Adipose tissue (tissue), 3 donors: ENCODE measurements around the gene PLN. TPM values are rescaled to one million over a fixed set of nuclear protein-coding genes. Genes with fewer than 3 reads are reported as not detected.

Experiments
- H3K27ac ChIP-seq: one replicate; pipeline ENCODE4 v1.5.1; 2013; ENCODE audit warnings: low read depth, low read length
- WGBS, 3 donors: extraction: QIAGEN DNeasy Blood & Tissue Kit; methylation state at CpG; one replicate each; pipeline ENCODE4 v1.1.7; 2013; 5-methylcytosine and 5-hydroxymethylcytosine counted together
- polyA plus RNA-seq, 3 donors: library from polyadenylated mRNA; stranded (reverse); fragments of 200-250 nt; gene quantifications; one replicate each; pipeline ENCODE4 v1.2.3, GENCODE V29; 2013
- donor health status: healthy with polysubstance abuse.
- donor health status: Bipolar disorder and iron deficiency.
- donor health status: healthy.

PLN gene
- polyA plus RNA-seq, 3 donors, result 1.1 to 15.3 (median 8.3) TPM

GRCh38 chr6:118530942-118531341 is 17.2 kb upstream of the PLN start:
- WGBS, 3 donors, result 98 to 99% (median 99%) methylated on average over 2 of the region's 2 CpGs
- no peak overlapping the region for H3K27ac ChIP-seq

- WGBS, 3 donors, result 94 to 99% (median 97%) methylated on average over 6 of the region's 6 CpGs
- H3K27ac ChIP-seq, result no peak overlapping the region
Observed at GRCh38 chr6:118535176-118535844, 12.8 kb upstream of the PLN start.

GRCh38 chr6:118536478-118536877 is 11.6 kb upstream of the PLN start:
- H3K27ac ChIP-seq, result no peak overlapping the region
- 85 to 92% (median 91%) methylated on average over 2 of the region's 2 CpGs for WGBS, 3 donors

- H3K27ac ChIP-seq, result no peak overlapping the region
- WGBS, 3 donors, result 58 to 64% (median 62%) methylated on average over 2 of the region's 2 CpGs
Observed at GRCh38 chr6:118537574-118537973, 10.5 kb upstream of the PLN start.

- H3K27ac ChIP-seq, result no peak overlapping the region
- WGBS, 3 donors, result 96 to 98% (median 96%) methylated on average over 3 of the region's 3 CpGs
Observed at GRCh38 chr6:118542184-118542952, 5.7 kb upstream of the PLN start.

GRCh38 chr6:118544105-118544504 is 4.0 kb upstream of the PLN start:
- H3K27ac ChIP-seq, result no peak overlapping the region
- WGBS, 3 donors, result 82 to 89% (median 83%) methylated on average over 3 of the region's 3 CpGs

GRCh38 chr6:118546164-118546879 is 1.8 kb upstream of the PLN start:
- H3K27ac ChIP-seq, result no peak overlapping the region
- 48 to 72% (median 64%) methylated on average over 4 of the region's 4 CpGs for WGBS, 3 donors

- 64 to 70% (median 69%) methylated on average over 1 of the region's 1 CpG for WGBS, 3 donors
- H3K27ac ChIP-seq, result no peak overlapping the region
Observed at GRCh38 chr6:118546880-118547218, 1.2 kb upstream of the PLN start.

- H3K27ac ChIP-seq, result no peak overlapping the region
Observed at GRCh38 chr6:118548613-118549012, 517 bp downstream of the PLN start.

GRCh38 chr6:118551063-118552053 is 3.3 kb downstream of the PLN start:
- 26 to 31% (median 27%) methylated on average over 3 of the region's 3 CpGs for WGBS, 3 donors

GRCh38 chr6:118553132-118553531 is 5.0 kb downstream of the PLN start:
- H3K27ac ChIP-seq, result no peak overlapping the region

More at GRCh38 chr6:118551063-118552053, 3.3 kb downstream of the PLN start:
- H3K27ac ChIP-seq, result no peak overlapping the region

GRCh38 chr6:118554698-118555097 is 6.6 kb downstream of the PLN start:
- WGBS, 3 donors, result 82 to 97% (median 93%) methylated on average over 1 of the region's 1 CpG
- no peak overlapping the region for H3K27ac ChIP-seq

More at GRCh38 chr6:118553132-118553531, 5.0 kb downstream of the PLN start:
- 58 to 70% (median 64%) methylated on average over 1 of the region's 1 CpG for WGBS, 3 donors

GRCh38 chr6:118558464-118559217 is 10.5 kb downstream of the PLN start:
- no peak overlapping the region for H3K27ac ChIP-seq
- WGBS, 3 donors, result 39 to 66% (median 41%) methylated on average over 6 of the region's 6 CpGs

- H3K27ac ChIP-seq, result no peak overlapping the region
Observed at GRCh38 chr6:118559659-118560058, 11.6 kb downstream of the PLN start.

- no peak overlapping the region for H3K27ac ChIP-seq
Observed at GRCh38 chr6:118562248-118562647, 14.2 kb downstream of the PLN start.

GRCh38 chr6:118562959-118563358 is 14.9 kb downstream of the PLN start:
- WGBS, 3 donors, result 92 to 95% (median 92%) methylated on average over 1 of the region's 1 CpG
- no peak overlapping the region for H3K27ac ChIP-seq

More at GRCh38 chr6:118562248-118562647, 14.2 kb downstream of the PLN start:
- WGBS, 3 donors, result 84 to 90% (median 90%) methylated on average over 1 of the region's 1 CpG

GRCh38 chr6:118565311-118565960 is 17.3 kb downstream of the PLN start:
- H3K27ac ChIP-seq, result no peak overlapping the region
- WGBS, 3 donors, result 62 to 79% (median 77%) methylated on average over 5 of the region's 5 CpGs
